Measurements from ENCODE around the gene UBFD1.
"Not testable (repeated sequence)": the region's sequence is repeated elsewhere in the genome, so short reads cannot be mapped to it uniquely, and the experiment has no call there.

UBFD1 gene

GRCh38 chr16:23570992-23571632 is 13.6 kb downstream of the UBFD1 start:
- peak; percentile 65 for DNase-seq

- no peak for DNase-seq
These were observed 14.4 kb downstream of the UBFD1 start for GRCh38 chr16:23571895-23572294.

- DNase-seq = no peak
These were observed 14.9 kb downstream of the UBFD1 start for GRCh38 chr16:23572394-23572793.

- no peak for DNase-seq
These were observed 16.3 kb downstream of the UBFD1 start for GRCh38 chr16:23573817-23574216.

GRCh38 chr16:23575834-23576233 is 18.3 kb downstream of the UBFD1 start:
- no peak for DNase-seq

- DNase-seq = no peak
These were observed 20.0 kb downstream of the UBFD1 start for GRCh38 chr16:23577493-23577892.

- peak; percentile 21 for DNase-seq
These were observed 20.7 kb downstream of the UBFD1 start for GRCh38 chr16:23578101-23578830.

GRCh38 chr16:23579371-23579770 is 21.8 kb downstream of the UBFD1 start:
- no peak for DNase-seq

GRCh38 chr16:23580391-23580790 is 22.9 kb downstream of the UBFD1 start:
- DNase-seq = no peak

GRCh38 chr16:23581764-23582163 is 24.2 kb downstream of the UBFD1 start:
- DNase-seq = no peak

- not testable (repeated sequence) for DNase-seq
These were observed 25.7 kb downstream of the UBFD1 start for GRCh38 chr16:23583271-23583670.

GRCh38 chr16:23584186-23585076 is 26.9 kb downstream of the UBFD1 start:
- DNase-seq = no peak

GRCh38 chr16:23587726-23588125 is 30.2 kb downstream of the UBFD1 start:
- DNase-seq = no peak

- no peak for DNase-seq
These were observed 32.7 kb downstream of the UBFD1 start for GRCh38 chr16:23590181-23590580.

GRCh38 chr16:23594186-23594585 is 36.7 kb downstream of the UBFD1 start:
- DNase-seq = no peak

GRCh38 chr16:23595246-23595950 is 37.9 kb downstream of the UBFD1 start:
- no peak for DNase-seq

GRCh38 chr16:23595951-23596720 is 38.6 kb downstream of the UBFD1 start, which contains the start of gene NDUFAB1:
NDUFAB1 (minus strand) TSS chr16:23596316; CDS start chr16:23596290, 26 bp downstream.
- DNase-seq = peak; percentile 96

- no peak for DNase-seq
These were observed 39.7 kb downstream of the UBFD1 start for GRCh38 chr16:23597003-23597756.

GRCh38 chr16:23607726-23608125 is 50.2 kb downstream of the UBFD1 start:
- peak; percentile 22 for DNase-seq

- peak; percentile 46 for DNase-seq
These were observed 50.7 kb downstream of the UBFD1 start for GRCh38 chr16:23608194-23608593.

GRCh38 chr16:23609929-23610328 is 52.4 kb downstream of the UBFD1 start:
- no peak for DNase-seq

Measured in suppressor macrophage treated with lipopolysaccharide for 4 hours (primary cell).